ENCODE data around the gene BZW2.
"Not testable (repeated sequence)": the region's sequence is repeated elsewhere in the genome, so short reads cannot be mapped to it uniquely, and the experiment has no call there.

BZW2 gene

DNA sequence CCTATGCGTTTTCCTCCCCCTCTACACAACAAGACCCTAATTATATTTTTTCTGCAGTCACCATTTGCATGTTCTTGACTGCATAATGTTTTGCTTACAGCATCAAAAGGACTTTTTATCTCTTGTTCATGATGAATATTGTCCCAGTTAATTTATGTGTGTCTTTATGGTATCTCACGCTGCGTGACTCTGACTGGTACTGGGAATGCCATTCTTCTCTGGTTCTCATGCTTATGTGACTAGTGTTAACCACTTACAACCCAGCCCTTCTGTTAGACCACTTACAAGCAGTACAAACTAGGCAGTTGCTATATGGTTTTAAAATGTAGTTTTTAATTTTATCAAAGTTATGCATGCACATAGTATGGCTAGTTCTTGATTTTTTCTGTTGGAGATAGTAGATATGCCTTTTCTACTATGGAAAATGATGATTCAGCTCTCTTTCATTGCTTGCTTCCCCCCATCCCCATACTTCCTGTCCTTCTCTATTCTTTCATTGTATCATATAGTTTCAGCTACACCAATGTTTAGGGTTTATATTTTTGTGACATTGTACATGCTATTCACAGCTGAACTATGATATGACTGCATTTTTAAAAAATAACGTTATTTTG, 24.9 kb downstream of the BZW2 start:
- DNase-seq (ENCODE audit: low read depth, low spot score) = no peak

DNA sequence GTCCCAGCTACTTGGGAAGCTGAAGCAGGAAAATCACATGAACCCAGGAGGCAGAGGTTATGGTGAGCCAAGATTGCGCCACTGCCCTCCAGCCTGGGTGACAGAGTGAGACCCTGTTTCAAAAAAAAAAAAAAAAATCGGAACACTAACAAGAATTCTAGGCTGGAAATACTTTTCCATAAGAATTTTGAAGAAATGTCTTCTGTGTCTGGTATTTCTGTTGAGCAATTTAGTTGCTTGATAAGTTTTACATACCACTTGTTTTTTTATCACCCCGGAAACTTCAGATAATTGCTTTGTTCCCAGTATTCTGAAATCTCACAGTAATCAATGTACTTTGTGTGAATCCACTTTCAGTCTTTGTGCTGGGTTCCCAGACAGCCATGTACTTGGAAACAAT, 25.8 kb downstream of the BZW2 start:
- DNase-seq (ENCODE audit: low read depth, low spot score) = no peak

DNA sequence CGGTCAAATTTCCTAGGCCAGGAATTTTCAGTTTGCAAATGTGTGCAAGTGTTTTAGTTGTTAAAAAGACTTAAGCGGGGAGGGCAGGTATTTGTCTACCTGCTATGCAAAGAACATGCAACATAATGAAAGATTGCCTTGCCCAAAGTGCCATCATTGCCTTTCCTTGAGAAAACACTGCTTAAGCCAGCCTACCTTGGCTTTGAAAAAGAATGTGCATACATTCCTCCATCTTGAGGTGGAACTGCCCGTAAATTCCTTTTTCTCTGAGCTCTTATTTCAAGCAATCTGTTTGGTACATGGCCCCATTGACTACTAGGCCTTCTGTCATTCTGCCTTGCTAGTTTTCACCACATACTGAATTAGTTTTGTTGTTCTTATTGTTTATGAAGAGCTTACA, 29.3 kb downstream of the BZW2 start:
- DNase-seq (ENCODE audit: low read depth, low spot score) = no peak

DNA sequence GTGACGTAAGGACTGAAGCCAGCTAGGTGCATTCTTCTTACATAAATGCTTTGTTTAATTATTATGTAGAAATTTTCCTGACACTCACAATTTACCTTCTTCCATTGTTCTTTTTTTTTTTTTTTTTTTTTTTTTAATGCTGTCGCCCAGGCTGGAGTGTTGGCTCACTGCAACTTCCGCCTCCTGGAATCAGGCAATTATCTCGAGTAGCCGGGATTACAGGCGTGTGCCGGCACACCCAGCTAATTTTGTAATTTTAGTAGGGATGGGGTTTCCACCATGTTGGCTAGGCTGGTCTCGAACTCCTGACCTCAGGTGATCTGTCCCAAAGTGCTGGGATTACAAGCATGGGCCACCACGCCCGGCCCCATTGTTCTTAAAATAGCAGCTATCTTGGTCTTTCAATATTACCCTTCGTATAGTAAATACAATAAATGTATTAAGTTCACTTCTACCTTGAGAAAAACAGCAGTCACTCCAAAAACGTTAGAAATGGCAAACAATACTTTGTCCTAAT, 32.1 kb downstream of the BZW2 start:
- DNase-seq (ENCODE audit: low read depth, low spot score) = no peak

DNA sequence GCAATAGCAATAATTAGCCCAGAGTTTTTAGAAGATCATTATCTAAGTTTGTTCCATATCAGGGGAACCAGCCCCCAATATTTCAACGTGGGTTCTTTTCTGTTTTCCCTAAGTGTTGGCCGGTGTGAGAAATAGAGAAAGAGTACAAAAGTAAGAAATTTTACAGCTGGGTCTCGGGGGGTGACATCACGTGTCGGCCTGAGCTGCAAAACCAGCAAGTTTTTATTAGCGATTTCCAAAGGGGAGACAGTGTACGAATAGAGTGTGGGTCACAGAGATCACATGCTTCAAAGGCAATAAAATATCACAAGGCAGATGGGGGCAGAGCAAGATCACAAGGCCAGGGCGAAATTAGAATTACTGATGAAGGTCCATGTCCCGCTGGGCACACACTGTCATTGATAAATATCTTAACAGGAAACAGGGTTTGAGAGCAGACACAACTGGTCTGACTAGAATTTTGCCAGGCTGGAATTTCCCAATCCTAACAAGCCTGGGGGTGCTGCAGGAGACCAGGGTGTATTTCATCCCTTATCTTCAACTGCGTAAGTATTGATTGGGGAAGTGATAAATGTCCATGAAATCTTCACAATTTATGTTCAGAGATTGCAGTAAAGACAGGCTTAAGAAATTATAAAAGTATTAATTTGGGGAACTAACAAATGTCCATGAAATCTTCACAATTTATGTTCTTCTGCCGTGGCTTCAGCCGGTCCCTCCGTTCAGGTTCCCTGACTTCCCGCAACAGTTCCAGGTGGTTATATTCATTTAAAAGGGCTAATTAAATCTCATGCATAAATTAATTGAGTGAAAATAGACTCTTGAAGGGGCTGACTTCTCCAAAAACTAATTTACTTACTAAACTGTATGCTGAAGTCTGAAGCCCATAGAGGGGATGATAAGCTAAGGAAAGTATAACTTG, 32.9 kb downstream of the BZW2 start:
- not testable (repeated sequence) for DNase-seq (ENCODE audit: low read depth, low spot score)

DNA sequence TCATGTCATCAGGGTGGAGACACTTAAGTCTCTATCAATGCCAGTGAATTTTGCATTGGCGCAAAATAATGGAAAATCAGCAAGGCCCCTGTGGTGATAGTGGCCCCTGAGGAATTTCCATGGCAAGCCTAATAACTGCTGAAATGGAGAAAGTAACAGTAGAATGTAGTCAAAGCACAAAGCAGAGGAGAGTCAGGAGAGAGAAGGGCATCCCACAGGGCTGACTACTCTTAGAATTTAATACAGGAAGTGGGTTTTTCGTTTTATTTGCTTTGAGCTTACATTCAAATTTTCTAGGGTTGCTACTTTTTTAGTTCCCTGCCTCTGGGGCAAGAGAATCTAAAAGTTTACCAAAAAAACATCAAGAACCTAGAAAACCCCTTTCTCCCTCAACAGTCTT, 39.0 kb downstream of the BZW2 start:
- no peak for DNase-seq (ENCODE audit: low read depth, low spot score)

DNA sequence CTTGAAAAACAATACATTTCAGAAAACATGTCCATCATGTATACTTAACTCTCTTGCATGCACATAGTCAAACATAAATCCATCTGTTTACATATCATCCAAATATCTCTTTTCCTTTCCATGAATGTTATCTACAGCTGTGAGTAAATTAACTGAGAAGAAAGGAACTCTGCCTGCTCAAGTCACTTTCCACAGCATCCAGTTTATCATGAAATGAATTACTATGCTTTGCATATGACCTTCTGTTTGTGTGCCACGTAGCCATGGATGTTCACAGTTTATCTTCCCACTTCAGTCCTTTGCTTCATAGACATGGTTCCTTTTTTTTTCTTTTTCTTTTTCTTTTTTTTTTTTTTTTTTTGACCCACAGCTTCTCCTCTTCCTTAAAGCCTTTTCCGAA, 39.6 kb downstream of the BZW2 start:
- no peak for DNase-seq (ENCODE audit: low read depth, low spot score)

DNA sequence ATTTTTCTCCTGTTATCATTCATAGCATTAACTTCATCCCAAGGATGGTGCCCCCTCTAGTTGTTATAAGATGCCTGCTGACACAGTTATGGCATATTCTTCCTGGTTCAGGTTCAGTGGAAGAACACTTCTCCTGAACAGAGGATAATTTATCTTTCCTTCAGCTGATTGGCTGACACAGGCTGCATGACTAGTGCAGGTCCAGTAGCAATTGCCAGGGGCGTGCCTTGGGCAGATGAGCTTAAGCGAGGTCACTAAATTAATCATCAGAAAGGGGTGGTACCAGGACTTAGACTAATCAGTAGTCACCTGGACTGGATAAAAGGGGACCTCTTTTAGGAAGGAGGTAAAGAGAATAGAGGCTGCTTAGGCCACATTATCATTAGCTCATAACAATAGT, 42.3 kb downstream of the BZW2 start:
- no peak for DNase-seq (ENCODE audit: low read depth, low spot score)

DNA sequence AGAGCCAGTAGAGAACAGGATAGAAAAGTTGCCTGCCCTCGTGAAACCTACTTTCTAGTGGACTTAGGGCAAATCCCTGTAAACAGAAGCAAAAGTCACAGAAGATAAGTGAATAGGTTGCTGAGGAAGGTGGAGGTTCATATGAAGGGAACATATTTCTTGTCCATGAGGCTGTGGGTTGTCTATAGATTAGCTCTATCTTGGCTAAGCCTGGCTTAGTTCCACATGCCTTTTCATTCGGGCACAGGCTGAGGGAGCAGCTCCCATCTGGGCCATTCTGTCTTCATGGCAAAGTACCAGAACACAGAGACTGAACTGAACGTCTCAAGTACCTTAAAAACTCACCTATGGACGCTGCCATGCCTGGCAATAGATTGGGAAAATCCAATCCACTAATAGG, 45.3 kb downstream of the BZW2 start:
- DNase-seq (ENCODE audit: low read depth, low spot score) = no peak

DNA sequence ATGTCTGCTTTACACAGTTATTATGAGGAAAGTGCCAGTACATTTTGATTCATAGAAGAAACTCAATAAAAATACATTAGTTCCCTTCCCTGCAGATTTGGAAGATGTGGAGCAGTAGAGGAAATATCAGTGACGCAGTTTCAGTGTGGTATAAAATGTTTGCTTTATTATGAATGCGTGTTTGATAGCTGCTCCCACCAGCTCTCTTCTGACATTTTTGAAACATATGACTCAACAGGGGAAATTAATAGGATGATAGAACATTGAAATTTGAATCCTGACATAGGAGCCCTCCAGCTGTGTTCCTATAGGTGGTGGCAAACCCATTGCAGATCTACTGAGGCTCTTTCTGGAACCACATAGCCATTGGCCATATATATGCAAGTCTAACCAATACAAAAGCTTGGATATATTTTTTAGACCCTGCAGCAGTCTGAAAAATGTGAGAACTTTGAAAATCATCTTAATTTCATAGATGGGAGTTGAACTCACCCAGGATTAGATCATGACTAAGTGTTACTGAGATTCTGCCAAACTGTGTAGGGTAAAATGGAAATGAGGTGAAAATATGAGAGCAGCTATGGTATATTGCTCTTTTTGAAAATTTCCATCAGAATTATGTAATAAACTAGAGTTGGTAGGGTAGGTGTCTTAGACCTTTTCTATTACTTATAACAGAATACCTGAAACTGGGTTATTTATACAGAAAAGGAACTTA, 47.8 kb downstream of the BZW2 start:
- DNase-seq (ENCODE audit: low read depth, low spot score) = no peak

DNA sequence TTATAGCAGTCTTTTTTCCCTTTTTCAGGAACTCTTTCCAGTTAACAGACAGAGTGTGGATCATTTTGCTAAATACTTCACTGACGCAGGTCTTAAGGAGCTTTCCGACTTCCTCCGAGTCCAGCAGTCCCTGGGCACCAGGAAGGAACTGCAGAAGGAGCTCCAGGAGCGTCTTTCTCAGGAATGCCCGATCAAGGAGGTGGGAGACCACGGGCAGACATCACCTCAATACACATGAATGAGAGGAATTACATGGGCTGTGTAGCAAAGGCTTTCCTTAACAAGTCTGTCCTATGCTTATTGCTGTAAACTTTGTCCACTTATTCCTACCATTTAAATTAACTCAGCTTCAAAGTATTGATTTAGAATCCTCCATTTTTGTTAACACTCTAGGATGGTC, 48.8 kb downstream of the BZW2 start:
- no peak for DNase-seq (ENCODE audit: low read depth, low spot score)

DNA sequence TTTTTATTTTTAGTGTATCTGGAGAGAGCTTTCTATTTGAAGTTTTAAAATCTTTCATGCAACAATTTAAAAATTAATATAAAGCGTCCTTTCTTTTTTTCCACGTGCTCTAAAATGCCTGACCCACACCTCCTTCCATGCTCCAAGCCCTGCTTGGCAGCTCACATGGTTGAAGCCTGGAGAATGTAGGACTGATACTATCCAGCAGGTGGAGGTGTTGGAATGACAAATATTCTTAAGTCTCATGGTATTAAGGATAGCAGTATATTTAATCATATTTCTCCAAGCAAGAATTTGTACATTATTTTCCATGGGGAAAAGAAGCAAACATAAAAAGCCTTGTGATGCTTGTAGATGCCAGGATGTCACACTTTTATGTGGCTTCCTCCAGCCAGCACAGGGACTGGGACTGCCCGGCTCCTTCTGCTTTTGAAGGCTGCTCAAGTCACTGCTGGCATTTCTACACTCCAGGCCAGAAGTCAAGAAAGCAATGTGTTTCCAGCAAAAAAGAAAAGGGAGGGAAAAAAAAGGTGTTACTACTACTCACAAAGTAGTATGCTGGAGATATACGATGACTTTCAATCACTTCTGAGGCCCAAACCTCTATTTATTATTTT, 49.7 kb downstream of the BZW2 start:
- DNase-seq (ENCODE audit: low read depth, low spot score) = no peak

DNA sequence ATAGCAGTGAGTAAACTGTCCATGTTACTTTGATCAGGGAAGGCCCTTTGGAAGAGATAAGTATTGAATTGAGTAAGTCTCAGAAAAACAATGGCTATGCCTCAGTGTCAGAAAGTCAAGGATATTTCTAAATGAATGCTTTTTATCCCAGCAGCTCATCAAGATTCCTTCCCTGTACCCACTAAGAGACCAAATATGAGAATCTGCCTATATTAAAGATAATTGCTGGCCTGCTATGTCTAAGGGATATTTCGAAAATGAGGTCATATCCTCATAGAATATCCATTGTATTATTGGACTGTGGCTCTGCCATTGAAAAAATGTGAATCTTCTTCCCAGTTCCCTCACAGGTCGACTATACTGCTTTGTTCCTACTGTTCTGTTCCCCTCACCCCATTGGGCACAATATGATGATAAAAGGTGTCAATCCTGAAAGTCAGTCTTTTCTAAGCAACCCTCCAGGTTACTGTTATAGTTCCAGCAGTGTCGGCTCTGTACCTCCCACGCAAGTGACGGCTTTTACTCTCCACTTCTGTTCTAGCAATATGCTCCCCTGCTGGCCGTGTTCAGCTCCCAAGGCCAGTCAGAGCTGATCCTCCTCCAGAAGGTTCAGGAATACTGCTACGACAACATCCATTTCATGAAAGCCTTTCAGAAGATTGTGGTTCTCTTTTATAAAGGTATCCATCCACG, 51.7 kb downstream of the BZW2 start:
- no peak for DNase-seq (ENCODE audit: low read depth, low spot score)

DNA sequence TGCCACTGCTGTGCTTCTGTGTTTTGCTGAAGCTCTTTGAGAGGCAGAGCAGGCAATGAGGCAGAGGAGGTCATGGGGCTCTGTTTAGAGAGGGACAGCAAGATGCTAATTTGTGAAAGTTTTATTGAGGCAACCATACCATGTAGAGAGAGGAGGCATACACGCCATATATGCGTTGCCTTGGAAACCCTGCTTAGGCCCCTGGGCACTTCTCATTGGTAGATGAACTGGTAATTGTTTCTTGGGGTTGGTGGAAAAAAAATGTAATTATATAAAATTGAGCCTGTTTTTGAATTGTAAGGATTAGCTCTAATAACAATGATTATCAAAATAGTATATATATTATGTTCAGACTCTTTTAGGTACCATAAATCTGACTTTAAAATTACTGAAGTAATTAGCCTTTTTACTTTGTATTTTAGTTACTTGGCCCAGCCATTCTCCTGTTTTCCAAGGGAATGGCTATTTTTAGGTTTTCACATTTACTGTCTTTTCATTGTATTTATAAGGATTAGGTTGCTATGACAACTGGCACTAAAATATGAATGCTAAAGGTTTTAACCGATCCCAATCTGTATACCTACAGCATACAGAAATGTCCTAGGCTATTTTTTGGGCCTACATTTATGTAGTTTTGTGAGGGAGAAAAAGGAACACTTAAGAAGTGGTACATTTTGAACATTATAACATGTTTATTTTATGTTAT, 52.4 kb downstream of the BZW2 start:
- no peak for DNase-seq (ENCODE audit: low read depth, low spot score)

DNA sequence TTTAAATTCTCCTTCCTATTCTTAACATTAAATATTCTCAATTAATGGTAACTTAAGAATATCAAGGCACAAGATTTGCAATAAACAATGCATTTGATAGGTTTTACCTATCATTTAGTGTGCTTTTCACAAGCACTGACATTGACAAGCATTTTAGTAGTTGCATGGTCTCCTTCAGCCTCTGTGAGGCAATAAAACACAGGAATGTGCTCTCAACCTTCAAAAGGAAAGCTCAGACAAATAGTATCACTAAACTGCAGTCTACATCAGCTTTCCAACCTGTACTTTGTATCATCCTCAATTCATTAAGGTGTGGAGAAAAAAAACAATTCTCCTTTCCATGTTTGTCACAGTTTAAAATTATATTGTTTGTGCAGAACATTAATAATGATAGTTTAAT, 56.5 kb downstream of the BZW2 start:
- DNase-seq (ENCODE audit: low read depth, low spot score) = no peak

DNA sequence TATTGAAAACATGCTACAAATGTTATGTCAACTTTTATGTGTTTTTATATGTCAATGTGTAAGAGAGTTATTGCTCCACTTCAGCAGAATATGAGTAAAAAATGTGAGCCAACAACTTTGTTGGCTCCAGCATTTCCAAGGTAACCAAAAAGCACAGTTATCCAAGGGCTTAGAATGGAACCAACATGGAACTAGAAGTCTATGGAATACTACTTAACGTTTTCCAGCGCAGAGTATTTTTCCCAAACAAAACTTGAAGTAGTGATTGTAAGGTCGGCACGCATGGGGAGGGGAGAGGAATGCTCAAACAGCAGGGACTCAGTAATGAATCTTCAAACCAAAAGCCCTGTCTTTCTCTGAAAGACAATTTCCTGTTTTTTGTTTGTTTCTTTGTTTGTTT, 62.5 kb downstream of the BZW2 start:
- no peak for DNase-seq (ENCODE audit: low read depth, low spot score)

DNA sequence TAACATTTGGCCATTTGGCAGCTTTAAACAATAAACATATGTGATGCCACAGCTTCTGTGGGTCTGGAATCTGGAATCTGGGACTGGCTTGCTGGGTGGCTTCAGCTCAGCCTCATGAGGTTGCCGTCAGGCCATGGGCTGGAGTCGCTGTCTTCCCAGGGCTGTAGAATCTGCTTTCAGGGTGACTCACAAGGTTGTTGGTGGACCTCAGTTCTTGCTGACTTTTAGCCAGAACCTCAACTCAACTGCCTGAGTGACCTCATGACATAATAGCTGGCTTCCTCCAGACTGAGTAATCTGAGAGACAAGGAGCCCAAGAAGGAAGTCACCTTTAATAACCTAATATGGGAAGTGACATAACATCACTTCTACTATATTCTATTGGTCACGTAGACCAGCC, 63.0 kb downstream of the BZW2 start:
- DNase-seq (ENCODE audit: low read depth, low spot score) = peak; percentile 47

DNA sequence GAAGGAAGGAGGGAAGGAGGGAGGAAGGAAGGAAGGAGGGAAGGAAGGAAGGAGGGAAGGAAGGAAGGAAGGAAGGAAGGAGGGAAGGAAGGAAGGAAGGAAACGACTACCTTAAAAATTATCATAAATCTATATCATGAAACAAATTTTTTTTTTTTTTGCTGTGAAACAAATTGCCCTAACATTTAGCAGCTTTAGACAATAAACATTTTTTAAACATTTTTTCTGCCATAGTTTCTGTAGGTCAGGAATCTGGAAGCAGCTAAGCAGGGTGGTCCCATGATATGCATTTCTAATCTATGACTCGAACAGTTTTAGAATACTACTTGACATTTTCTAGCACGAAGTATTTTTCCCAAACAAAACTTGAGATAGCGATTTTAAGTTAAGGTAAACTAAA, 64.7 kb downstream of the BZW2 start:
- DNase-seq (ENCODE audit: low read depth, low spot score) = no peak

DNA sequence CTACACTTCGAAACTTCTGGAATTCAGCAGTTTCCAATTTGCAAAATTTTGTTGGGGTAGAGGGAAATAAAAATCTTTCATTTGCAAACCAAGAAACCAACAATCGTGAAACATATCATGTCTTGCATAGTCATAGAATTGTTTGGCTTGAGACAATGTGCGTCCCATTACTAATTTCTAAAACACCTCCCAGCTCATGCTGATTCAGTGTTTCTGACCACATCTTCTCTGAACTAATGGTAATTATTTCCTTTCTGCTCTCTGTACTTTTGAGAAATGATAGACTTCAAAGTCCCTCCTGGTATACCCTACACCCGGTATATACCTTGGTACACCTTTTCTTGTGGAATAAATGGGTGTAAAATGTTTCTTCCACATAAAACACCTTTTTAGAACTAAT, 65.7 kb downstream of the BZW2 start:
- DNase-seq (ENCODE audit: low read depth, low spot score) = no peak

DNA sequence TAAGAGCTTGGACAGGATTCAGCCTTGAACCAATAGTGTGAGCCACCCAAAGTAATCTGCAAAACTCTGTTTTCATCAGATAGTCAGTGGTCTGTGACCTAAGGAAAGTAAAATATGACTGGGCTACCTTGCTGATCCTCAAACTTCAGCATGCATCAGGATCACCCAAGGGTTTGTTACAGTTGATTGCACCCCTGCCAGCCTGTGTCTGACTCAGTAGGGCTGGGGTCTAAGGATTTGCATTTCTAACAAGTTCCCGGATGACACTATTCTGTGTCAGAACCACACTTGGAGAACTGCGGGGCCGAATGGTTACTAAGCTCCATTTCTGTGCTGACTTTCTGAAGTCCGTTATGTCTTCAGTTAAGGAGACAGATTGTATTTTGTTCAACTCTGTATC, 66.9 kb downstream of the BZW2 start:
- no peak for DNase-seq (ENCODE audit: low read depth, low spot score)

DNA sequence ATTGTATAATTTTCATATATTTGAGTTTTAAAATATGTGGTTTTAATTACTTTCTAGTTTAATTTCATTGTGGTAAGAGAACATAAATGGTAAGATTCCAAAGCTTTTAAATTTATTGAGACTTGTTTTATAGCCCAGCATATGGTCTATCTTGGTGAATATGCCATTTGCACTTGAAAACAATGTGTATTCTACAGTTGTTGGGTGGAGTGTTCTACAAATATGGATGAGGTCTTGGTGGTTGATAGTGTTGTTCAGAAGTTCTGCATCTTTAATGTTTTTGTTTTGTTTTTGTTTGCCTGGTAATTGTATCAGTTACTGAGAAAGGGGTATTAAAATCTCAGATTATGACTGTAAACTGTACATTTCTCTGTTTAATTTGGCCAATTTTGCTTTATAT, 69.9 kb downstream of the BZW2 start:
- no peak for DNase-seq (ENCODE audit: low read depth, low spot score)
